Osteoblast (primary cell): ENCODE data around the gene IQGAP3. TPM values are rescaled to one million over a fixed set of nuclear protein-coding genes. Genes with fewer than 3 reads are reported as not detected.

Source experiments
- DNase-seq: peaks from one replicate; pipeline ENCODE4 v3.0.0; 2011; ENCODE audit warnings: low spot score, mixed read lengths; ENCODE audit not compliant: insufficient read length; ENCODE audit errors: missing footprints
- H2AFZ ChIP-seq: 2 replicates; pipeline ENCODE4 v1.6.0; 2011; ENCODE audit warnings: mild to moderate bottlenecking, low read length
- H3K27ac ChIP-seq: 2 replicates; pipeline ENCODE4 v1.5.1; 2011; ENCODE audit warnings: mild to moderate bottlenecking, low read depth, low read length, moderate library complexity
- H3K27me3 ChIP-seq: 2 replicates; pipeline ENCODE4 v1.6.0; 2012; ENCODE audit warnings: mild to moderate bottlenecking, control low read depth, inconsistent platforms, low read length, moderate library complexity; ENCODE audit not compliant: insufficient read depth
- H3K36me3 ChIP-seq: 2 replicates; pipeline ENCODE4 v1.5.1; 2011; ENCODE audit warnings: mild to moderate bottlenecking, low read length, control low read depth, moderate library complexity; ENCODE audit not compliant: insufficient read depth
- H3K4me1 ChIP-seq: 2 replicates; pipeline ENCODE4 v1.5.1; 2011; ENCODE audit warnings: mild to moderate bottlenecking, low read length, control low read depth, moderate library complexity; ENCODE audit not compliant: insufficient read depth
- H3K4me2 ChIP-seq: 2 replicates; pipeline ENCODE4 v1.6.0; 2011; ENCODE audit warnings: mild to moderate bottlenecking, low read length; ENCODE audit not compliant: insufficient read depth
- H3K4me3 ChIP-seq: fragments of 200-600 bp; sonication (generic); 3 replicates; pipeline ENCODE4 v1.5.1; 2012; ENCODE audit warnings: mild to moderate bottlenecking, low read length, inconsistent platforms; ENCODE audit not compliant: insufficient read depth
- H3K79me2 ChIP-seq: 2 replicates; pipeline ENCODE4 v1.6.0; 2012; ENCODE audit warnings: mild to moderate bottlenecking, low read length, control low read depth, inconsistent platforms; ENCODE audit not compliant: insufficient read depth
- H3K9me3 ChIP-seq: 2 replicates; pipeline ENCODE4 v1.5.1; 2011; ENCODE audit warnings: low read depth, low read length, control low read depth
- H4K20me1 ChIP-seq: 2 replicates; pipeline ENCODE4 v1.6.0; 2012; ENCODE audit warnings: mild to moderate bottlenecking, low read length, control low read depth; ENCODE audit not compliant: insufficient read depth
- CTCF ChIP-seq: IDR thresholded peaks from 2 replicates; pipeline ENCODE4 v1.5.1; 2011; ENCODE audit warnings: mild to moderate bottlenecking, low read depth, low read length, moderate library complexity; ENCODE audit errors: extremely low read depth
- total RNA-seq: library from RNA; depleted of rRNA; stranded (reverse); fragments of >200 nt; gene quantifications from 2 replicates; pipeline ENCODE4 v1.2.3, GENCODE V29; 2012

The IQGAP3 gene
- total RNA-seq, 1 donor, result 2.9 TPM

- Histone ChIP-seq H3K79me2 (peaks cover 16% of the 10 kb centered on the region), H3K27me3 (peaks cover 18% of the 10 kb centered on the region), H3K4me2 (peak overlapping the region; percentile 89), H3K36me3 (peaks cover 16% of the 10 kb centered on the region), H3K27ac (peak overlapping the region; percentile 72), H3K4me1 (peaks cover 17% of the 10 kb centered on the region), H2AFZ (peak overlapping the region; percentile 71), H4K20me1 (no peaks in the 10 kb centered on the region), H3K4me3 (peak overlapping the region; percentile 81), H3K9me3 (no peaks in the 10 kb centered on the region)
- no peak for TF ChIP-seq CTCF
- DNase-seq, result peak; percentile 96
These were observed 1.0 kb downstream of the IQGAP3 start for GRCh38 chr1:156571261-156571852.

- Histone ChIP-seq H3K4me1 (peaks cover 8% of the 10 kb centered on the region), H2AFZ (no peak overlapping the region), H3K9me3 (no peaks in the 10 kb centered on the region), H3K27ac (no peak overlapping the region), H3K4me3 (no peak overlapping the region), H3K27me3 (no peaks in the 10 kb centered on the region), H3K36me3 (peaks cover 46% of the 10 kb centered on the region), H3K4me2 (no peak overlapping the region), H3K79me2 (peaks cover 16% of the 10 kb centered on the region), H4K20me1 (no peaks in the 10 kb centered on the region)
- DNase-seq, result no peak
- TF ChIP-seq CTCF, result no peak
These were observed 5.9 kb downstream of the IQGAP3 start for GRCh38 chr1:156566436-156566835.

- H4K20me1 ChIP-seq, result no peaks in the 10 kb centered on the region
- DNase-seq, result no peak
- no peak overlapping the region for H3K4me2 ChIP-seq
- no peak overlapping the region for H2AFZ ChIP-seq
- H3K36me3 ChIP-seq, result peaks cover 52% of the 10 kb centered on the region
- H3K4me1 ChIP-seq, result no peaks in the 10 kb centered on the region
- H3K27ac ChIP-seq, result no peak overlapping the region
- H3K79me2 ChIP-seq, result peaks cover 12% of the 10 kb centered on the region
- H3K27me3 ChIP-seq, result no peaks in the 10 kb centered on the region
- no peaks in the 10 kb centered on the region for H3K9me3 ChIP-seq
- no peak overlapping the region for H3K4me3 ChIP-seq
- TF ChIP-seq CTCF, result no peak
These were observed 6.8 kb downstream of the IQGAP3 start for GRCh38 chr1:156565519-156565918.

- H3K9me3 ChIP-seq, result no peaks in the 10 kb centered on the region
- H4K20me1 ChIP-seq, result no peaks in the 10 kb centered on the region
- no peak for DNase-seq
- H3K4me2 ChIP-seq, result no peak overlapping the region
- TF ChIP-seq CTCF, result no peak
- H3K27me3 ChIP-seq, result no peaks in the 10 kb centered on the region
- H3K27ac ChIP-seq, result no peak overlapping the region
- no peak overlapping the region for H3K4me3 ChIP-seq
- peaks cover 54% of the 10 kb centered on the region for H3K36me3 ChIP-seq
- H3K4me1 ChIP-seq, result no peaks in the 10 kb centered on the region
- no peaks in the 10 kb centered on the region for H3K79me2 ChIP-seq
- no peak overlapping the region for H2AFZ ChIP-seq
These were observed 11.7 kb downstream of the IQGAP3 start for GRCh38 chr1:156560585-156561163.
